HG03064 (cell line): ENCODE results near the gene PHLDA3.

Experiments used
- ATAC-seq: cut with Tn5 transposase; IDR thresholded peaks from one replicate; pipeline ENCODE4 v1.9.1; 2021; ENCODE audit warnings: low read depth; ENCODE audit not compliant: unreplicated experiment

The PHLDA3 gene

DNA sequence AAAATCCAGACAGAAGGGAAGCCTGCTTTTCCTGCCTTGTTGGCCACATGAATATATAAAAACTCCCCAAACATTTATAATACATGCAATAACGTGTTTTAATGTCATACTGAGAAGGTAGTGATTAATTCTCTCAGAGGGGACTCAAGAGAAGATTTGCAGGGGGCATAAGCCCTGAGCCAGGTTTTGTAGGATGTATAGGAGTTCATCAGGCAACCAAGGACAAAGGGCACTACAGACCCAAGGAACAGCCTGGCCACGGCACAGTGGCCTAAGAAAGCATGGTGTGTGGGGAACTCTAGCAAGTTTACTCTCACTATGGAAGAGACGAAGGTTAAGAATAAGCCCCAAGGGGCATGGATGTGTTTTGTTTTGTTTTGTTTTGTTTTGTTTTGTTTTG, 32.0 kb downstream of the PHLDA3 start:
- ATAC-seq: no peak

DNA sequence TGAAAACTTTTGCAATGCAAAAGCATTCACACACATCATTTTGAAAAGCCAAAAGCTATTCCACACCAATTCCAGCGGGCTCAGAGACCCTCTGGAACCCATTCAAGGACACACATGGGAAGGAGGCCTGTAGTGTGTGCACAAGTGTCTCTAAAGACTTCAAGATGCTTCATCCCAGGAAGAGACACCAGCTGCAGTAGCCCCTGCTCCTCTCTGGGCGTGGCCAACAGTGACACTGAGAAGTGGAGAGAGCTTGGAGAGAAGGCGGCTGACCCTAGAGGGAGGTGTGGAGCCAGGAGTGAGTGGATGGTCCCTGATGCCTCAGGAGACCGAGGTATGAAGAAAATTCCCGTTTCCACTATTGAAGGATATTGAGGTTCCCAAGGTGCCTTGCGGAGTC, 32.6 kb downstream of the PHLDA3 start:
- ATAC-seq: no peak

DNA sequence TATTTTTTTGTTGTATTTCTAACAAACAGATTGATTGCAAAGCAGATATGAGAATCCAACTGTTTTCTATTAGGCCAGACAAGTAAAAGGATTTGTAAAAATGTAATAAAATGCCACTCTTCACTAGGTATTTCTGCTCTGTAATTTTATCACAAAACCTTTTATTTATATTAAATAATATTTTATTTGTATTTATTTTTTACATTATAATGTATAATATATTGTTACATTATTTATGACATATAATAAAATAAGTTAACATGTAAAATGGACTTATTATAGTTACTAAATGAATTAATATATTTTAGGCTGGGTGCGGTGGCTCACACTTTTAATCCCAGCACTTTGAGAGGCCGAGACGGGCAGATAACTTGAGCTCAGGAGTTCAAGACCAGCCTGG, 34.7 kb downstream of the PHLDA3 start:
- ATAC-seq: no peak

DNA sequence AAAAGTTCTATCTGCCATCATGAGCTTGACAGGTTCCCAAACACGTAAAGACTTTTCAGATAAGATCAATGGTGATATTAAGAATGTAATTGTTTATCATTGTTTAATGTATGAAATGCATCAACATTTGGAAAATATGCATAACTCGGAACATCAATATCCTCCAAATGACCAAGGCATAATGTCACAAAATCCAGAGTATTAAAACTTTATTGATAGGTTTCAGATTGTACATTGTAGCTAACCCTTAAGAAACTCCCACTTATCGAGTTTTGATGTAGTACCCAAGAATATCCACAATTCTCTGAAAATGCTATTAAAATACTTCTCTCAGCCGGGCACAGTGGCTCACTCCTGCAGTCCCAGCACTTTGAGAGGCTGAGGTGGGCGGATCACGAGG, 35.4 kb downstream of the PHLDA3 start:
- no peak for ATAC-seq

DNA sequence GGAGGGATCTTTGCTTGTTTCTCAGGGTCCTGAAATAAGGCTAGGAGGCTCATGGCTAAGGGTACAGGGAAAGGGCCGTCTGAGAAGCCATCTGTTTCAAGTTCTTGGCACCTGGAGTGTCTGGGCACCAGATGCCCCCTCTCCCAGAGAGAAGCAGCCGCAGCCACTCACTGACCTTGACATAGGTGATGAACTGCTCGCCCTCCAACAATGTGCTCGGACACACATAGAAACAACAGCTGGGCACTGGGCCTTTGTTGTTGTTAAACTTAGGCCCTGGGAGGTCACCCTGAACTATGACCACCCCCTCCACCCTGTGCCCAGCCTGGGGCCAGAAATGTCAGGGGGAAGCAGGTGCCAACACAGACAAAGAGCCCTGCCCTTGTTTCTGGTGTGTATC, 38.2 kb downstream of the PHLDA3 start:
- ATAC-seq: no peak

DNA sequence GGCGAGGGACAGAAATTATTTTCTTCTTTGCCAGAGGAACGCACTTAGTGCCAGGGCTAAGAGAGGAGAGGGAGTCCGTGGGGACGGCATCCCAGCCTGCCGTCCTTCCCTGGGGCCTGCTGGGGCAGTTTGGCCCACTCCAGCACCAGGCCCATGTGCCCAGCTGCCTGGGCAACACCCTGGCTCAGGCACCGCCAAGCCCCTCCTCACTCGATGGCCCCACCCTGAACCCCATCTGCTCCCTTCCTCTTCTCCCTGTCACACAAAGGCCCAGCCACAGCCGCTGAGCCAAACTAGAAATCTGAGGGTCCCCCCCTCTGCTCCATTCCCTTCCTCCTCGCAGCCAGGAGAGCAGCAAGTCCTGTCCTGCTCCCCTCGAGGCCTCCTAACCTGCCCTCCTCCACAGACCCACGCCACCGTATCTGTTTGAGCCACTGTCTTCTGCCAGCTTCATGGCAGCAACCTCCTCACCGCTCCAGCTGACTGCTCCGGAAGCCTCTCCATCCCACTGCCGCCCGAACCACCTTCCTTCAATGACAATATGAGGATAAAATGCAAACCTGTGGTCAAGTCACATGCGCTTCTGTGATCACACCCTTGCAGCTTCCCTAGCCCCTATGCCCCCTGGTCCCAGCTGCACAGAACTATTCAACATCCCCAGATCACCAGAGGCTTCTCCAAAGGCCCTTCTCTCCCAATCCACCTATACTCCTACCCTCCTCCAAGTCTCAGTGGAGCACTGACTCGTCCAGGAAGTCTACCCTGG, 39.1 kb downstream of the PHLDA3 start:
- ATAC-seq: no peak

DNA sequence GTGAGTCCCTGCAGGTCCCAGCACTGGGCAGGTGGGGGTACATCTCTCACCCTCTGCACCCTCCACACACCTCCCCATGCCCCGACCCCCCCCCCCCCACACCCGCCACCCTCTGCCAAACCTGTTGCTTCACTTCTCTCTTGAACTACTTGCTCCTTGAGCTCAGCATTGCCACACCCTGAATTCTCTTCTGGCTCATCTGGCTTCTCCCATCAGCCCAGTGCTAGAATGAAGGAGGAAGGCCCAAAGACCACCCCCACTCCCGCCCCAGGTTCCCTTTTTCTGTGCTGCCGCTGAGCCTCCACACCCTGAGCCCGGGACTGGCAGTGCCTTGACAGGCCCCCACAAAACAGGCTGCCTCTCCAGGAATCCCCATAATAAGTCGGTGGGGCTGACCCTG, 41.0 kb downstream of the PHLDA3 start:
- ATAC-seq: no peak

DNA sequence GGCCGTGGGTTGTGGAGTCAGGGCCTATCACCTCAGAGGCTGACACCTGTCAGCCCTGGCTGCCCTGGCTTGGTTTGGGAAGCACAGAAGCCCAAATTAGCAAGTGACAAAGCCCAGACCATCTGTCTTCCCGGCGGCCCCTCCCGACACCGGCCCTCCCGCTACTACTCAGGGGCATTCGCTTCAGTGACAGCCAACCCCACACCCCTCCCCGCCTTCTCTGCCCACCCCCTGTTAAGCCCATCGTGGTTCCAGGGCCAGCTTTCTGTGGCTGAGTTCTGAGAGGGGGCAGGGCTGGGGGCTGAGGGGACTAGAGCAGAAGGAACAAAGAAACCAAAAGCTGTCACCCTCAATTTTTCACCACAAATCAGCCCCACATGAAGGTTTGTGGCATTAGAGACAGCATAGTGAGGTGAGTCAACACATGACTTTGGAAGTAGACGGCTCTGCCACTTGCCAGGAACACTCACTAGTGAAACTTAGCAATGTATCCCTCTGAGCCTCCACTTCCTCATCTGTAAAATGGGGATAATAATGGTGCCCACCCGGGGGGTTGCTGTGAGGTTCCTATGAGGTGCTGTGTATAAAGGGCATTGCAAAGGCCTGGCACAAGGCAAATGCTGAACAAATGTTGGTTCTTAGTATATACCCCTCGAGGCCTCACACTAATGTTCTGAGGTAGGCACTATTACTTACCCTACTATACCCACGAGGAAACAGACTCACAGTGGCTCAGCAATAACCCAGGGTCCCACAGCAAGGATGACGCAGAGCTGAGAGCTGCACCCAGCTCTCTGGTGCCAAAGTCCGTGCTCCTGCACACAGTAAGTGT, 42.3 kb downstream of the PHLDA3 start:
- ATAC-seq: no peak

DNA sequence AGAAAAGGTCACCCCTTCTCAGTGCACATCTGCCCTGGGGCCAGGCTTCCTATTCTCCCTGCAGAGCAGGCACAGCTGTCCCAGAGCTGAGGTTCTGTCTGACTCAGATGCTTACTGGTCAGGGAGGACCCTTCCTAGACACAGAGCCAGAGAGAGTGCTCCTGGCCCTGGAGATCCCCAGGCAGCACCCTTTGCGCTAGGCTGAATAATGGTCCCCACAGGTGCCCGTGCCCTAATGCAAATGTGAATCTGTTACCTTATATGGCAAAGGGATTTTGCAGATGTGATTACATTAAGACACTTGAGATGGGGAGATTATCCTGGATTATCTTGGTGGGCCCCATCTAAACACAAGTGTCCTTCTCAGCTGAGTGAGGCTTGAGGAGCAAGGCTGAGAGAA, 44.8 kb downstream of the PHLDA3 start:
- ATAC-seq: no peak

DNA sequence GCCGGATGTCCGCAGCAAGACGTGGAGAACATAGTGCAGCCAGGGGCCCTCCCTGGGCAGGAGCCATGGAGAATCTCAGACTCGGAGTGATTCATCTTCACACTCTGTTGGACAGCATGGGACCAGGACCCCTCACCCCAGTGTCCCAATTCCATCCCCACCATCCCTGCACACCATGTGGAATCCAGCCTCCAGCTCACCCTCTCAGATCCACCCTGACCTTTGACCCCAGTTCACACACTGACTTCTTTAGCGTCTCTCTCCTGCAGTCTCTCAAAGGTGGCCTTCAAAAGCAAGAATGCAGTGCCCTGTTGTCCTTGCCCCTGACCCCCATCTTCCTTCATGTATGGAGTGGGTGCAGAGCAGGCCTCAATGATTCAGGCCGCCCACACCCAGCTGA, 45.3 kb downstream of the PHLDA3 start:
- ATAC-seq: no peak

DNA sequence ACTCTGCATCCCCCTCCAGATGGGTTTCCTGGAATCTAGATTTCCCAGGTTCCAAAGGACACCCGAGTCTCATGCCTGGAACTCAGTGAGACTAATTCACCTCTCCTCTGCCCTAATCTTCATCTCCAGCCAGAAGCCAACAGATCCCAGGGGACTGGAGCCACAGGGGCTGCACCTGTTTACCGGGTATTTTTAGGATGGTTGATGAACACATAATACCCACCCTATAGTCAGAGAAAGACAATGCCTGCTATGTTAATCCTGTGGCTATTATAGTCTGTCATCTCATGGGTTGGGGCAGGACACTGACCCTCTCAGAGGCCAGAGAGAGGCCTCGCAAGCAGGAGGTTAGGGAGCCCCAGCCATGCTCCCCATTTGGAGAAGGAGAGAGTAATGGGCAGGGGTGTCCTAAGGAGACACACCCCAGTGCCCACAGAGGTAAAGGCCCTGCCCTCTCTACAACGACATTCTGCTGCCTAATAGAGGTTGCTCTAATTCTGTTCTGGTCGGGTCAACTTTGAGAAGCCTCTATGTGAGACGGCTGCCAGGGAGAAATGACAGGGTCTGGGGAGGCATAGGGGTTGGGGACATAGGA, 46.5 kb downstream of the PHLDA3 start:
- no peak for ATAC-seq

DNA sequence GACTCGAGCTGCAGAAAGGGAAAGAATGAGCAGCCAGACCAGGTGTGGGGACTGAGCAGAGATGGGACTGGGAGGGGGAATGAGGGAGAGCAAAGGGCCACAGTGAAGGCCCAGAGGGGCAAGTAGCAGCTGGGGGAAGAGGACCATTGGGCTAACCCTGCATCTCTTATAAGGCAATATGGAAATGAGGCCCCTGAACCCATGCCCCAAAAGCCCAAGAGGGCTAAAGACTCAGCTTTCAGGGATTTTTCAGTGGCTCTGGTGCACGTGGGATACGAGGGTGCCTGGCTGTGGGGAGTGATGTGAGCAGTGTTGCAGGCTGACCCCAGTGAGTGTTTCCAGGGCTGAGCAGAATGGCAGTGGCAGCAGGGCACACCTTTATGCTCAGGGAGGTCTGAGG, 47.0 kb downstream of the PHLDA3 start:
- ATAC-seq: no peak

DNA sequence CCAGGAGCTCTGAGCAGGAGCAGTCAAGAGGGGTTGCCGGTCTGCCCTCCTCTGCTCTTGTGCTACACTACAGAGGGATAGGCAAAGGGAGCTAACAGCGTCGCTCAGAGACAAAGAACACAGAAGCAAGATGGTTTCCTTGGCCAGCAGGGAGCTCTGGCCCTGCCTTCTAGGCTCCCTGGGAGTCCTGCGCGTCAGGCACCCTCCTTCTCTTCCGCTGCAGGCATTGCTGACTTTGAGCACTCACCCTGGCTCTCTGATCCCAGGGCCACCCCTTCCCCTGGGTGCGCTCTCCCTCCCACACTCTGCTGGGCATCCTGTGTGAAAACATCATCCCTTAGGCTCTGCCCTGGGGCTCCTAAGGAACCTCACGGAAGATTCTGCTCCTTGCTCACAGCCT, 47.9 kb downstream of the PHLDA3 start:
- no peak for ATAC-seq

DNA sequence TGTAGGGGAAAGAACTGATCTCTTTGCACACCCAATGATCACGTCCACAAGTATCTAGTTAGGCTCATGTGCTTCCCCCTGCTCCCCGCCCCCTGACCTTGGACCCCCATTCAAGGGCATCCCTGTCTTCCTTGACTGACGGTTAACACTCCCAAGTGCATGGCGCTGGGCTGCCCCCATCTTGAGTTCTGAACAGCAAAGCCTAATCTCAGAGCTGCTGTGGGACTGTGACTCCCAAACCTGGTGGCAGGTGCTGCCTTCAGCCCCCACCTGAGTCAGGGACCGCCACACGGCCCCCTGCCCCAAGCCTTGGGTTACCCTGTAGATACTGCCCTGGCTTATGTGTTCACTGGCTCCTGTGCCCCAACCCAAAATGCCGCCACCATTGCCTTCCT, 48.4 kb downstream of the PHLDA3 start:
- ATAC-seq: no peak

DNA sequence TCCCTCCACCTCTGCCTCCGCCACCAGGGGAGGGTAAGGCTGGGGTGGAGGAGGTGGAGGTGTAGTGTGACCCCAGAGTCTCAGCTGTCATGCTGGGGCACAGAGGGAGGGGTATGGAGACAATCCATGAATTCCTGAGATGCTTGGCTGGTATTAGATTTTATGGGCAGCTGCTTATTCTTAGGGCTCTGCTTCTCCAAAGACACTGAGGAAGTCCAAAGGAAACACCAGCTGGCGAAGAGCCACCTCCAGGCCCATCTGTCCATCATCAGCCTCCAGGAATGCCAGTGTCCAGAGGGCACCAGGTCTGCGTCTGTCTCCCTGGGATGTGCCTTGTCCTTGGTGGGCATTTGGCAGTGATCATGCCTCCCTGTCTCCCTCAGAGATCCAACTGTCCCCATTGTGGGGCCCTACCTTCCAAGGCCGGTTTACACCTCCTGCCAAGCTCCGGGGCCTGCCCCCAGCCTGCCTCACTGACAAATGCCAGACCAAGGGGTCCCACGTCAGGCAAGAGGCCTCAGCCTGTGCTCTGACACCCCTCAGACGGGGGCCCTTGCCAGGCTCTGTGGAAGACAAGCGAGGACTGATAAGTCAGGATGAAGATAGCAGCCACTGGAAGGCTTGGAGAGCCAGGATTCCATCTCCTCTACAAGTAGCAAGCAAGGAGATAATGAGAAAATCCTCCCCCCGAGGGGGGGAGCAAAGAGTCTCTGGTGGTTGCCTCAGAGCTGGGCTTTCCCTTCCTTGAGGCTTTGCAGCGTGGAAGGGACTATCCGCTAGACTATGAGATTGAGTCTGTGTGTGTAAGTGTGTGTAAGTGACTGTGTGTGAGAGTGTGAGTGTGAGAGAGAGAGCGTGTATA, 49.0 kb downstream of the PHLDA3 start:
- no peak for ATAC-seq

DNA sequence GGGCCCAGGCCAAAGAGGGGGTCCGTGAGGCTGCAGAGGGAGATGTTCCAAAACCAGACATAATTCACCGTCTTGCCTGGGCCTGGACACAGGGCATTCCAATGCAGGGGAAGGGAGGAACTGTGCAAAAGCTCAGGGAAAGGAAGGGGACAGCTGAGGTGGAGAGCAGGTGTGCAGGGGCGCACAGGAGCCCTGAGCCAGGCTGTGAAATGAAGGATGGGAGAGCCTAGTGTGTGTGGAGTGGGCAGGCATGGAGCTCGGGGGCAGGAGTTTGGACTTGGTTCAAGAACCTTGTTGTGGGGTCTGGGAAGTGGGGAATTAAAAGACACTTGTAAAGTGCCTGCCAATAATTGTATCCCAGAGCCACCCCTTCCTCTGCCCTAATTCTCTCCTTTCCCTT, 49.7 kb downstream of the PHLDA3 start:
- no peak for ATAC-seq

DNA sequence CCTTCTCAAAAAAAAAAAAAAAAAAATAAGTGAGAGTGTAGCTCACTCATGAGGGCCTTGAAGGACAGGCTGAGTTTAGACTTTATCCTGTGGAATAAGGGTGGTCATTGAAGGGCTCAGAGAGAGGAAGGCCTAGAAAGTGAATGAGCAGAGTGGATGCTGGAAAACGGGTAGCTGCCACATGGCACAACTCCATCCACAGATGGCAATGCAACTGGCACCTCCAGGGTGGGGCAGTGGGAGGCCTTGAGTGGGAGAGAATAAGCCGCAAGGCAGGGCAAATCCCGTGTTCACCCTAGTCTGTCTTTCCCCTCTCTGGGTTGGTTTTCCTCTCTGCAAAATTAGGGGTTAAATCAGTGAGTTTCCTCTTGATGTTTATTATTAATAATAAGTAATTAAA, 50.5 kb downstream of the PHLDA3 start:
- ATAC-seq: no peak
